HEK293 (cell line): ENCODE data around the gene GPR37.

ENCODE experiments used
- CTCF ChIA-PET: fragments of 350-600 bp; formaldehyde crosslinking; extraction: SDS; loops from one replicate; lab custom pipeline; 2021; ENCODE audit warnings: antibody characterized with exemption; lab: Yijun Ruan, JAX
- POLR2A ChIA-PET: fragments of 300-600 bp; formaldehyde crosslinking; extraction: SDS; loops from one replicate; lab custom pipeline; 2020; ENCODE audit warnings: antibody characterized with exemption, inconsistent platforms; lab: Yijun Ruan, JAX
- H3K27ac ChIP-seq: fragments of 200-500 bp; sonication (Bioruptor generic); 2 replicates; pipeline ENCODE4 v1.5.1; 2014; ENCODE audit warnings: low read depth, low read length, control low read depth, inconsistent platforms; ENCODE audit errors: extremely low read depth
- H3K36me3 ChIP-seq, 2 experiments: fragments of 200-500 bp in 1 of 2; sonication (Bioruptor generic) in 1 of 2; 1 replicate in 1 of 2; 2 replicates in 1 of 2; pipeline ENCODE4 v1.5.1; 2014 to 2017; ENCODE audit warnings: inconsistent platforms in 2 of 2, low read length in 2 of 2; ENCODE audit not compliant: control insufficient read depth in 2 of 2, insufficient read depth in 1 of 2
- H3K4me1 ChIP-seq: fragments of 200-500 bp; sonication (Bioruptor generic); 2 replicates; pipeline ENCODE4 v1.5.1; 2014; ENCODE audit warnings: mild to moderate bottlenecking, low read length, inconsistent platforms; ENCODE audit not compliant: control insufficient read depth, insufficient read depth
- H3K4me3 ChIP-seq: 2 replicates; pipeline ENCODE4 v1.5.1; 2011; ENCODE audit warnings: low read depth, mild to moderate bottlenecking, control low read depth, low read length, moderate library complexity
- H3K9me3 ChIP-seq: fragments of 200-500 bp; sonication (Bioruptor generic); 2 replicates; pipeline ENCODE4 v1.5.1; 2014; ENCODE audit warnings: low read depth, low read length, inconsistent platforms; ENCODE audit not compliant: control insufficient read depth, insufficient read depth
- SCRT2 ChIP-seq: fragments of 450-650 bp; formaldehyde crosslinking; IDR thresholded peaks from 2 replicates; pipeline ENCODE4 v1.5.1; 2016; ENCODE audit warnings: missing biosample characterization, missing genetic modification characterization
- ZIC2 ChIP-seq: fragments of 450-650 bp; formaldehyde crosslinking; IDR thresholded peaks from 2 replicates; pipeline ENCODE4 v1.5.1; 2016; ENCODE audit warnings: missing biosample characterization, missing genetic modification characterization
- ZNF366 ChIP-seq: fragments of 450-650 bp; formaldehyde crosslinking; conservative IDR thresholded peaks from 2 replicates; pipeline ENCODE4 v1.5.1; 2016; ENCODE audit warnings: missing biosample characterization, missing genetic modification characterization
- ZSCAN16 ChIP-seq: fragments of 450-650 bp; formaldehyde crosslinking; IDR thresholded peaks from 2 replicates; pipeline ENCODE4 v1.5.1; 2016; ENCODE audit warnings: missing biosample characterization, missing genetic modification characterization
- ZSCAN5A ChIP-seq: fragments of 450-650 bp; formaldehyde crosslinking; IDR thresholded peaks from 2 replicates; pipeline ENCODE4 v1.5.1; 2016; ENCODE audit warnings: missing biosample characterization, missing genetic modification characterization
- TF ChIP-seq, protein P1 (sequence below): fragments of 450-650 bp; formaldehyde crosslinking; IDR thresholded peaks from 2 replicates; pipeline ENCODE4 v1.5.1; 2016; ENCODE audit warnings: missing biosample characterization, missing genetic modification characterization

The GPR37 gene

GRCh38 chr7:124700655-124701054 lies 64.9 kb downstream of the GPR37 start:
- Histone ChIP-seq H3K9me3 (no peaks in the 10 kb centered on the region), H3K4me1 (no peaks in the 10 kb centered on the region; the same call in 1 of the 2 replicates), H3K27ac (no peak overlapping the region), H3K4me3 (no peak overlapping the region), H3K36me3 (no peaks in the 10 kb centered on the region)
- ChIA-PET CTCF (interaction anchor here (0.6 kb wide), 1 partner anchor 65 kb away, joined by 5 read pairs; the partner anchor contains the start of gene GPR37), POLR2A (no interaction called here)
- no peak for TF ChIP-seq ZSCAN5A (tag by site-specific recombination)
- peak; percentile 63 for TF ChIP-seq ZNF366 (tag by site-specific recombination)

DNA sequence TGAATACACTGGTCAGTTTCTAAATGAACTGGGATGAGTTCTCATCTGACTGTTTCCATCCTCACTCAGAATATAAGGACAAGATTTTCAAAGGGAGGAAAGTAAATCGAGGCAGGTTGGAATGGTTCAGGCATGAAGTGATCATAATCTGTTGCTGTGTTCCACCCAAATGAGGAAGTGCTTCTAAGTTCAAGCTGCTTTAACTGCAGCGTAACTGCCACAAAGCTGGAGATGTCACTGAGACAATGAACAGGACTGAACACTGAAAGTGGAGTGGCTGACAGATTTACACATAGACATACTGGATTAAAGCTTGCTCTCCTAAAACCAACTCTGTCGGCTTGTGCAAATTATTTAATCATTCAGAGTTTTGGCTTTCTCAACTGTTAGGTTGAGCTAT lies 66.6 kb downstream of the GPR37 start:
- ChIA-PET CTCF (no interaction called here), POLR2A (no interaction called here)

GRCh38 chr7:124697746-124698145 lies 67.8 kb downstream of the GPR37 start:
- no peak overlapping the region for H3K4me3 ChIP-seq
- H3K36me3 ChIP-seq: no peaks in the 10 kb centered on the region
- no peaks in the 10 kb centered on the region; the same call in 1 of the 2 replicates for H3K4me1 ChIP-seq
- H3K27ac ChIP-seq: no peak overlapping the region
- ChIA-PET CTCF (interaction anchor here (0.8 kb wide), 1 partner anchor 422 kb away, joined by 3 read pairs; no protein-coding TSS in a partner anchor), POLR2A (no interaction called here)
- H3K9me3 ChIP-seq: no peaks in the 10 kb centered on the region
- TF ChIP-seq SCRT2 (tag by site-specific recombination) (peak; percentile 71), ZIC2 (tag by site-specific recombination) (no peak)

More for the DNA sequence above, 66.6 kb downstream of the GPR37 start:
- H3K4me3 ChIP-seq: no peak overlapping the region
- no peaks in the 10 kb centered on the region for H3K36me3 ChIP-seq
- no peak overlapping the region for H3K27ac ChIP-seq
- H3K4me1 ChIP-seq: no peaks in the 10 kb centered on the region; the same call in 1 of the 2 replicates
- H3K9me3 ChIP-seq: no peaks in the 10 kb centered on the region
- no peak for TF ChIP-seq ZNF366 (tag by site-specific recombination)
- no peak for TF ChIP-seq SCRT2 (tag by site-specific recombination)
- no peak for TF ChIP-seq ZSCAN16
- TF ChIP-seq, protein P1, sequence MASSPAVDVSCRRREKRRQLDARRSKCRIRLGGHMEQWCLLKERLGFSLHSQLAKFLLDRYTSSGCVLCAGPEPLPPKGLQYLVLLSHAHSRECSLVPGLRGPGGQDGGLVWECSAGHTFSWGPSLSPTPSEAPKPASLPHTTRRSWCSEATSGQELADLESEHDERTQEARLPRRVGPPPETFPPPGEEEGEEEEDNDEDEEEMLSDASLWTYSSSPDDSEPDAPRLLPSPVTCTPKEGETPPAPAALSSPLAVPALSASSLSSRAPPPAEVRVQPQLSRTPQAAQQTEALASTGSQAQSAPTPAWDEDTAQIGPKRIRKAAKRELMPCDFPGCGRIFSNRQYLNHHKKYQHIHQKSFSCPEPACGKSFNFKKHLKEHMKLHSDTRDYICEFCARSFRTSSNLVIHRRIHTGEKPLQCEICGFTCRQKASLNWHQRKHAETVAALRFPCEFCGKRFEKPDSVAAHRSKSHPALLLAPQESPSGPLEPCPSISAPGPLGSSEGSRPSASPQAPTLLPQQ (tag by site-specific recombination): no peak
